ENCODE results near the gene PLOD2. TPM values are rescaled to one million over a fixed set of nuclear protein-coding genes. Genes with fewer than 3 reads are reported as not detected.

Gene PLOD2
- total RNA-seq, 1 experiment from 2014 or later: 19.3 TPM

DNA sequence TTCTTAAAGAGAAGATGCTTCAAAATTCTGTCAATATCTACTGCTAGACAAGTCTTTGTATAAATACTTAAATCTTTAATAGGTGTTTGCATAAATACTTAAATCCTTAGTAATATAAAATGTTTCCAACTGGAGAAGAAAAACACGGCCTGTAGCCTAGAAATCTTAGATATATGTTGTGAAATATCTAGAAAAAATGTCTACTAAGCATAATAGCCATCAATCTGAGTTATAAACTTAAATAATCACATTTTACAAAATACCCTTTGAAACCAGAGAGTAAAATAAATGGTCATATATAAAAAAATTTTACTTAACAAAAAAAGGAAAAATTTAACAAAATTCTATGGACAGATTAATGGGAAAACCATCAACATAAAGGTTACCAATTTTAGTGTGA, 73.9 kb downstream of the PLOD2 start:
- Histone ChIP-seq H3K23me2 (ENCODE audit: insufficient read length, low read depth, low read length, poor library complexity, severe bottlenecking) (no peaks in the 10 kb centered on the region), H3K79me1 (ENCODE audit: insufficient read depth, low read depth, low read length, poor library complexity, severe bottlenecking) (no peaks in the 10 kb centered on the region), H3K9me3 (ENCODE audit: control insufficient read depth, low read depth, low read length) (no peaks in the 10 kb centered on the region), H2BK20ac (ENCODE audit: low read depth, low read length, poor library complexity, severe bottlenecking) (no peak overlapping the region), H4K8ac (replicated peaks; ENCODE audit: insufficient read length, low read depth, low read length) (no peak overlapping the region), H3K27ac (ENCODE audit: insufficient read length, low read depth, low read length) (no peak overlapping the region), H2AFZ (ENCODE audit: low read length) (no peak overlapping the region), H3K4me1 (ENCODE audit: insufficient read depth, low read length) (no peaks in the 10 kb centered on the region), H3K14ac (ENCODE audit: insufficient read depth, low read length) (no peak overlapping the region), H2BK120ac (ENCODE audit: low read depth, low read length, poor library complexity, severe bottlenecking) (no peak overlapping the region), H3K27me3 (ENCODE audit: insufficient read depth, low read length) (no peaks in the 10 kb centered on the region), H2BK12ac (ENCODE audit: insufficient read length, low read depth, low read length) (no peak overlapping the region), H2AK5ac (ENCODE audit: insufficient read length, low read length) (no peak overlapping the region), H4K20me1 (ENCODE audit: control insufficient read depth, insufficient read depth, insufficient read length) (no peaks in the 10 kb centered on the region), H2BK15ac (ENCODE audit: low read depth, low read length) (no peak overlapping the region), H3K23ac (ENCODE audit: insufficient read length, low read depth, low read length) (no peak overlapping the region), H2BK5ac (ENCODE audit: insufficient read length, low read length) (no peak overlapping the region), H4K5ac (ENCODE audit: insufficient read length, low read depth, low read length) (no peak overlapping the region), H3K4ac (ENCODE audit: low read depth, low read length) (no peak overlapping the region), H3K79me2 (ENCODE audit: insufficient read depth, low read length) (no peaks in the 10 kb centered on the region), H3K9ac (ENCODE audit: extremely low read depth, insufficient read length, low read length) (no peak overlapping the region), H3K18ac (ENCODE audit: insufficient read length, low read depth, low read length) (no peak overlapping the region), H3T11ph (ENCODE audit: low read length) (no peak overlapping the region), H4K91ac (ENCODE audit: insufficient read length, low read depth, low read length) (no peak overlapping the region), H3K56ac (ENCODE audit: insufficient read length, low read depth, low read length) (no peak overlapping the region), H3K4me2 (ENCODE audit: insufficient read depth, insufficient read length, low read length) (no peak overlapping the region)
- Mint-ChIP-seq H3K9me3 (no peaks in the 10 kb centered on the region), H3K4me3 (no peak overlapping the region), H3K27ac (no peak overlapping the region), H3K27me3 (ENCODE audit: low read depth) (no peaks in the 10 kb centered on the region), H3K36me3 (ENCODE audit: insufficient read depth in 1 of 3, low read depth in 3 of 3) (no peaks in the 10 kb centered on the region), H3K4me1 (no peaks in the 10 kb centered on the region)
- TF ChIP-seq CTCF (conservative IDR thresholded peaks at IDR 0.05): no peak
- DNase-seq: no peak
- no CpG with 5 or more reads among the region's 1 CpG for WGBS (ENCODE audit: extremely low coverage, insufficient read length, low lambda C conversion rate)

Measured in H9 (cell line).